SU-DHL-6 (cell line): ENCODE data around the gene SYDE2.

Experiments used
- EZH2phosphoT487 ChIP-seq: fragments of 200-600 bp; sonication (generic), shearing (Covaris generic); conservative IDR thresholded peaks from 2 replicates; pipeline ENCODE4 v1.6.1; 2018; ENCODE audit warnings: mild to moderate bottlenecking, antibody characterized with exemption, low read length, moderate library complexity, mixed read lengths
- TF ChIP-seq, protein P1 (sequence below): fragments of 200-600 bp; sonication (generic); IDR thresholded peaks from one replicate; pipeline ENCODE4 v1.5.1; 2017; ENCODE audit warnings: antibody characterized with exemption, mild to moderate bottlenecking, low read length, moderate library complexity; ENCODE audit not compliant: insufficient read depth, poor library complexity, severe bottlenecking

GRCh38 chr1:85166351-85166750 is 34.5 kb downstream of the SYDE2 start:
- TF ChIP-seq, protein P1, sequence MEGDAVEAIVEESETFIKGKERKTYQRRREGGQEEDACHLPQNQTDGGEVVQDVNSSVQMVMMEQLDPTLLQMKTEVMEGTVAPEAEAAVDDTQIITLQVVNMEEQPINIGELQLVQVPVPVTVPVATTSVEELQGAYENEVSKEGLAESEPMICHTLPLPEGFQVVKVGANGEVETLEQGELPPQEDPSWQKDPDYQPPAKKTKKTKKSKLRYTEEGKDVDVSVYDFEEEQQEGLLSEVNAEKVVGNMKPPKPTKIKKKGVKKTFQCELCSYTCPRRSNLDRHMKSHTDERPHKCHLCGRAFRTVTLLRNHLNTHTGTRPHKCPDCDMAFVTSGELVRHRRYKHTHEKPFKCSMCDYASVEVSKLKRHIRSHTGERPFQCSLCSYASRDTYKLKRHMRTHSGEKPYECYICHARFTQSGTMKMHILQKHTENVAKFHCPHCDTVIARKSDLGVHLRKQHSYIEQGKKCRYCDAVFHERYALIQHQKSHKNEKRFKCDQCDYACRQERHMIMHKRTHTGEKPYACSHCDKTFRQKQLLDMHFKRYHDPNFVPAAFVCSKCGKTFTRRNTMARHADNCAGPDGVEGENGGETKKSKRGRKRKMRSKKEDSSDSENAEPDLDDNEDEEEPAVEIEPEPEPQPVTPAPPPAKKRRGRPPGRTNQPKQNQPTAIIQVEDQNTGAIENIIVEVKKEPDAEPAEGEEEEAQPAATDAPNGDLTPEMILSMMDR = no peak
- TF ChIP-seq EZH2phosphoT487 = no peak
